HG03457 (cell line): Measurements from ENCODE around the gene DIP2C.
"Not testable (repeated sequence)": the region's sequence is repeated elsewhere in the genome, so short reads cannot be mapped to it uniquely, and the experiment has no call there.

Experiments
- ATAC-seq: cut with Tn5 transposase; IDR thresholded peaks from one replicate; pipeline ENCODE4 v1.9.1; 2021; ENCODE audit warnings: moderate number of reproducible peaks; ENCODE audit not compliant: unreplicated experiment

The DIP2C gene

DNA sequence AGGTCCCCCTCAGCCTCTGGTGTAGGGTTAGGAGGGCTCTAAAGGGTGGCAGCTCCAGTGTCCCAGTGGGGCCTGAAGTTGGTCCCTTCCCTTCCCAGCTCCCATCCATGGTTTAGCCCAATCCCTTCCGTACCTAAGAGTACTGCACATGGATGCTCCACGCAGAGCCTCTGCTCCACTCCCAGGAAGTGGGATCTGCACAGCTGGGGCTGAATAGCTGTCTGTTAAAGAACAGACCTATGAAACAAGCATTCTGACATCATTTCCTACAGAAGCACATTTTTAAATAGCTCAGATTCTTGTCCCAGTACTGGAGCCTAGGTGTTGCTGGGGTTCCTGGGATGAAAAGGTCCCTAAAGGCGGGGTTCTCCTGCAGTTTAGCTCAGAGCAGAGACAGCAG lies 418.3 kb downstream of the DIP2C start:
- no peak for ATAC-seq

DNA sequence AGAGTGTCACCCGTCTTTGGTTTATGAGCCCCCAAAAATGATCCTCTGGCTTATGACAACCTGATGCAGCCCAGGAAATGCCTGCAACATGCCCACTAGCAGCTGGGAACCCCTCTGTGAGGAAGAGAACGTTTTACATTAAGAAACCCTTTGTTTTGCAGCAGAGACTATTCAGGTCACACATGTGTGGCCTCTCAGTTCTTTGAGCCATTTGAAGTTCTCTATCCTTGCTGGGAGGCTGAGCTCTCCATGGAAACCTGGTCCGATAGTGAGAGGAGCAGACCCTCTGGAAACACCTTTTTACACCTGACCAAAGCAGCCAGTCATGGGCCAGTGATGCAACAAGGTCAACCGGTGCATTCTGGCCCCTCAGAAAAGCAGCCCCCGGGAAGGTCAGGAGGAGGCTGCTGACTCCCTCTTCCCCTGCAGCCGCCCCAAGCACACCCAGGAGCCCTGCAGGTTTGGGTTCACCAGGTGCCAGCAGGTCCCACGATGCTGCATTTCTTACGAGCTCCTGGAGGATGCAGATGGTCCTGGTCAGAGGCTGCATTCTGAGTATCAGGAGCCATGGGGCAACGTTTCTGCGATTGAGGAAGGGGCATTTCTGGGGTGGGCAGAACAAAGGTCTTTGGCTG lies 419.9 kb downstream of the DIP2C start:
- no peak for ATAC-seq

DNA sequence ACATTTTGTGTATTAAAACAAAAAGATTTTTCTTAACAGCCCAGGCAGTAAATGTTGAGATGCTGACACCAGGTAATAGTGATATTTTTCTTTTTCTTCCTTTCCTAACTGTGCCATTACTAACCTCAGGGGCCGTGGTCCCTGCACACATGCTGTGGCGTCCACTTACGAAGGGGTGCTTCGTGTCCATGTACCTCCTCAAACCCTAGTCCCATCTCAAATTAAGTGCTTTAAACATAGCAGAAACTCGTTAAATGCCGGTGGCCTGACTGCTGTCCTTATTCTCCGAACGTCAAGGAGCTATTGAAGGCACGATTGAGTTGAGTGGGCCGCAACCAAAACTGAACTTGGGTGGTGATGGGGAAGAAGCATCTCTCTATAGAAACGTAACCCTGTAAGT lies 421.8 kb downstream of the DIP2C start:
- ATAC-seq: no peak

DNA sequence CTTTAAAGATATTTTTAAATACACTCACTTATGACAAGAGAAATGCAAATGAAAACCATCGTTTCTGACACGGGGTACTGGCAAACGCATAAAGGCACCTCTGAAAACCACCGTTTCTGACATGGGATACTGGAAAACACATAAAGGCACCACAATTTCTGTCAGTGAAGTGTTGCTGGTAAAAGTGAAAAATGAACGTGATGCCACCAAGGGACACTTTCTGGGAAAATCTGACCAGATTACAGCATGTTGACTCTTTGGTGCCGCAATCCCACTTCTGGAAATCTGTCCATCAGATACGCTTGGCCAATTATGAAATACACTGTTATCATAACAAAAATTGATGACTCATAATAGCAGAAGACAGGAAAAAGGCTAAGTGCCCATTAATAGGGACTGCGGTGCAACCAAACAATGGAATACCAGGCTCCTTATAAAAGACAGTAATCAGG lies 422.5 kb downstream of the DIP2C start:
- no peak for ATAC-seq

DNA sequence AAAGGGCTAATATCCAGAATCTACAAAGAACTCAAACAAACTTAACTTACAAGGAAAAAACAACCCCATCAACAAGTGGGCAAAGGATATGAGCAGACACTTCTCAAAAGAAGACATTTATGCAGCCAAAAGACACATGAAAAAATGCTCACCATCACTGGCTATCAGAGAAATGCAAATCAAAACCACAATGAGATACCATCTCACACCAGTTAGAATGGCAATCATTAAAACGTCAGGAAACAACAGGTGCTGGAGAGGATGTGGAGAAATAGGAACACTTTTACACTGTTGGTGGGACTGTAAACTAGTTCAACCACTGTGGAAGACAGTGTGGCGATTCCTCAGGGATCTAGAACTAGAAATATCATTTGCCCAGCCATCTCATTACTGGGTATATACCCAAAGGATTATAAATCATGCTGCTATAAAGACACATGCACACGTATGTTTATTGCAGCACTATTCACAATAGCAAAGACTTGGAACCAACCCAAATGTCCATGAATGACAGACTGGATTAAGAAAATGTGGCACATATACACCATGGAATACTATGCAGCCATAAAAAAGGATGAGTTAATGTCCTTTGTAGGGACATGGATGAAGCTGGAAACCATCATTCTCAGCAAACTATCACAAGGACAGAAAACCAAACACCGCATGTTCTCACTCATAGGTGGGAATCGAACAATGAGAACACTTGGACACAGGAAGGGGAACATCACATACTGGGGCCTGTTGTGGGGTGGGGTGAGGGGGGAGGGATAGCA lies 423.5 kb downstream of the DIP2C start:
- not testable (repeated sequence) for ATAC-seq

DNA sequence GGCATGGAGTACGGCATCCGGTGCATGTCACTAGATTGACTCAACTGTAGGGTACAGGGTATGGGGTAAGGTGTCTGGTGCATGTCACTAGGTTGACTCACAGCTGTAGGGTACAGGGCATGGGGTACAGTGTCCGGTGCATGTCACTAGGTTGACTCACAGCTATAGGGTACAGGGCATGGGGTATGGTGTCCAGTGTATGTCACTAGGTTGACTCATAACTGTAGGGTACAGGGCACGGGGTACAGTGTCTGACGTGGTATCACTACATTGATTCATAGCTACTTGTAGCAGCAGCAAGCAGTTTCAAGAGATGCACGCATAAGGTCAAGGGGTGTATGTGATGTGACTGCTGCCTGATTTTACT lies 424.4 kb downstream of the DIP2C start:
- ATAC-seq: not testable (repeated sequence)

DNA sequence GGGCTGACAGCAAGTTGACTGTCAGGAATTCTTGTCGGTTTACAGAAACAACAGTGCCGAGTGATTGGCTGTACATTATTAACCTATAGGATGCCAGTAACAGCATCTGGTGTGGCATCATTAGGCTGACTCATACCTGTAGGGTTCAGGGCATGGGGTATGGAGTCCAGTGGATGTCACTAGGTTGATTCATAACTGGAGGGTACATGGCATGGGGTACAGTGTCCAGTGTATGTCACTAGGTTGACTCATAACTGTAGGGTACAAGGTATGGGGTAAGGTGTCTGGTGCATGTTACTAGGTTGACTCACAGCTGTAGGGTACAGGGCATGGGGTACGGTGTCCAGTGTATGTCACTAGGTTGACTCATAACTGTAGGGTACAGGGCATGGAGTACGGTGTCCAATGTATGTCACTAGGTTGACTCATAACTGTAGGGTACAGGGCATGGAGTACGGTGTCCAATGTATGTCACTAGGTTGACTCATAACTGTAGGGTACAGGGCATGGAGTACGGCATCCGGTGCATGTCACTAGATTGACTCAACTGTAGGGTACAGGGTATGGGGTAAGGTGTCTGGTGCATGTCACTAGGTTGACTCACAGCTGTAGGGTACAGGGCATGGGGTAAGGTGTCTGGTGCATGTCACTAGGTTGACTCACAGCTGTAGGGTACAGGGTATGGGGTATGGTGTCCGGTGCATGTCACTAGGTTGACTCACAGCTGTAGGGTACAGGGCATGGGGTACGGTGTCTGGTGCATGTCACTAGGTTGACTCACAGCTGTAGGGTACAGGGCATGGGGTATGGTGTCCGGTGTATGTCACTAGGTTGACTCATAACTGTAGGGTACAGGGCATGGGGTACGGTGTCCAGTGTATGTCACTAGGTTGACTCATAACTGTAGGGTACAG lies 425.1 kb downstream of the DIP2C start:
- not testable (repeated sequence) for ATAC-seq

DNA sequence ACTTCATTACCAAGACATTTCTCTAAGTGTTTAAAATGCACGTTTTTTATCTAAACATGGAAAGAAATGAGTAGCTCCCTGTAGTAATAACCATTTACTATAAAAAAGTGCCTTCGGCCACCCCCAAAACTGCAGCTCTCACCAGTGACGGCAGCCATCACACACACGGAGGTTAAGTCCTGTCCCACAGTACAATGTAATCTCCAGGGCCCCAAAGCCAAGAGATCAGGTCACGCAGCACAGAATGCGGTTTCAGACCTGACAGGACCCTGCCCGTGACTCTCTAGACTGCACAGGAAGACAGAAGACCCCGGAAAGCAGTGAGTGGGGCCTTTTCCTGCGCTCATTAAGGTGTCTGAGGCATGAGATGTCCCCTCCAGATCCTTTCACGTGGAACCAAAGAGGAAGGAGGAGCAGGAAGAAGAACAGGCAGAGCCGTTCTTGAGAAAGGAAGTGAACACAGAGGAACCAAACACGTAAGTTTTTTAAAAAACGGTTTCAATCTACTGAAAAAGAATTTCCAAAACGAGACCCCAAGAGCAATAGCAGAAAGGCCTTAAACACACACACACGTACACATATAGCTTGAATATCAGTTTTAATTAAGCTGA lies 428.5 kb downstream of the DIP2C start:
- ATAC-seq: no peak

DNA sequence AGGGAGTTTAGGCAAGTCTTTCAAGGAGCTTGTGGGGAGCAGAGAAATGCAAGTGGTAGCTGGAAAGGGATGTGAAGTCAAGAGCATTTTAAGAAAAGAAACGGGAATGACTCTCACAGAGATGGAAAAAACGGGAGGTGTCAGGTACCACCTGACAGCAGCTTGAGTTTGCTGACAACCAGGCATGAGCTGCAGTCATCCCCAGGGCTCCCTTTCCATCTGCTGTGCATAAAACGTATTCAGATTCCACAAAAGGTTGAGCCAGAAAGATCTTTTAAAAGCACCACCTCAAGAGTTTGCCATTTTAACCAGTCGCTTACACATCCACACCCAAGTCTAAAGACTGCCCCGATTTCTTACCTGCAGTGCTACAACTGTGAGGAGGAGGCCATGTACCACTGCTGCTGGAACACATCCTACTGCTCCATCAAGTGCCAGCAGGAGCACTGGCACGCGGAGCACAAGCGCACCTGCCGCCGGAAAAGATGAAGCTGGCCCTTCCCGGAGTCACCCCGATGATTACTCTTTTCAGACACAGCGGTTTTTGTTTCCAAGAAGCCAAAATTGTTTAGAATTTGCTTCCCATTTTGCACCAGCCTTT lies 437.4 kb downstream of the DIP2C start:
- ATAC-seq: no peak

DNA sequence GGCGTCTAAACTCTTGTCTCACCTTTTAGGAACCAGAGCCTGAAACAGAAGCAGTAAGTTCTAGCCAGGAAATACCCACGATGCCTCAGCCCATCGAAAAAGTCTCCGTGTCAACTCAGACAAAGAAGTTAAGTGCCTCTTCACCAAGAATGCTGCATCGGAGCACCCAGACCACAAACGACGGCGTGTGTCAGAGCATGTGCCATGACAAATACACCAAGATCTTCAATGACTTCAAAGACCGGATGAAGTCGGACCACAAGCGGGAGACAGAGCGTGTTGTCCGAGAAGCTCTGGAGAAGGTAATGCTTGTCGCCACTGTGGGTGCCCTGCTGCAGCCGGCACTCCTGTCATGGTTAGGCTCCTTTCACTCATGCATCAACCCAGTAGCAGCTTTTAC lies 441.2 kb downstream of the DIP2C start:
- ATAC-seq: no peak

DNA sequence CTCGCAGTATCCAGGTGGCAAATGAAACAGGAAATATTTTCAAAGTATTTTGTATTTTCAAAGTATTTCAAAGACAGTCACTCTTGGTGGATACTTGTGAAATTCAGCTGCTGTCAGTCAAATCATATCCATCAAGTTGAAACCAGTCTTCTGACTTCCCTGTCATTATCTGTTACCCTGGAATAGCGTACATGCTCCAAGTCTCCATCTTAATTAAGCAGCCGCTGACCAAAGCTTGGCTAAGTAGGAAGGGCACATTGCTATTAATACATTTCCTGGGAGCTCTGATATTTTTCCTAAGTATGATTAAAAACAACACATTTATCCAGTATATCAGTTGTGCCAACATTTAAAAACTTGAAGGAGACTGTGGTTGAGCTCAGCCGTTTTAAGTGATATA lies 442.0 kb downstream of the DIP2C start:
- ATAC-seq: no peak

DNA sequence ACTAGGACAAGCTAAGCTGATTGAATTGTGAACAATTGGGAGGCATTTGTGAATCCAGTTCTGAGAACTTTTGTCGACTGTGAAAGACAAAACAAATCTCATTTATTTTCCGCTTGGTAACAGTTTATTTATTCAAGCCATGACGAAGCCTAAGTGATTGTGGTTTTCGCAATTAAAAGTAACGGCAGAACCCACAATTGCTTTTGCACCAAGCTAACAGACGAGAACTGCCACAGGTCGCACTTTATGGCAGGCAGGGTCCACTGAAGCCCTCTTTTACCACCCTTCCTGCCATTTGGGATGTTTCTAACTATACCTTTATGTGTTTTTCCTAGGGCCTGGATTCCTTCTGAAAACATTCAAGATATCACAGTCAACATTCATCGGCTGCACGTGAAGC lies 443.0 kb downstream of the DIP2C start:
- ATAC-seq: no peak

DNA sequence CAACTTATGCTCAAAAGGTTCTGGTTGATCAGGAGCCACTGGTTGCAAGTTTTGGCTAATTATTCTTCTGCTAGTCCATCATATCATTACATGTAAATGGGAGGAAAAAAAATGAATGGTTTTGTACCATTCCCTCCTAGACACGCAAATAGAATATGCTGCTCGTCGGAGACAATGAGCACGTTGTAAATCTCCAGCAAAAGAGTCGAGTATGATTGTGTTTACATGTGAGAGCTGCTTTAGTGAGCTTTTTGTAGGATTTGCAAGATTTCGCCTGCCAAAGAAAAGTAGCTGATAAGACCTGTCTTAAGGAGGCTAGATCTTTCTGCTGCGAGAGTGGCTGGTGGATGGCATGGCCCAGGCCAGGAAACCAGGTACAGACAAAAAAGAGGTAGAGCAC lies 445.2 kb downstream of the DIP2C start:
- no peak for ATAC-seq

DNA sequence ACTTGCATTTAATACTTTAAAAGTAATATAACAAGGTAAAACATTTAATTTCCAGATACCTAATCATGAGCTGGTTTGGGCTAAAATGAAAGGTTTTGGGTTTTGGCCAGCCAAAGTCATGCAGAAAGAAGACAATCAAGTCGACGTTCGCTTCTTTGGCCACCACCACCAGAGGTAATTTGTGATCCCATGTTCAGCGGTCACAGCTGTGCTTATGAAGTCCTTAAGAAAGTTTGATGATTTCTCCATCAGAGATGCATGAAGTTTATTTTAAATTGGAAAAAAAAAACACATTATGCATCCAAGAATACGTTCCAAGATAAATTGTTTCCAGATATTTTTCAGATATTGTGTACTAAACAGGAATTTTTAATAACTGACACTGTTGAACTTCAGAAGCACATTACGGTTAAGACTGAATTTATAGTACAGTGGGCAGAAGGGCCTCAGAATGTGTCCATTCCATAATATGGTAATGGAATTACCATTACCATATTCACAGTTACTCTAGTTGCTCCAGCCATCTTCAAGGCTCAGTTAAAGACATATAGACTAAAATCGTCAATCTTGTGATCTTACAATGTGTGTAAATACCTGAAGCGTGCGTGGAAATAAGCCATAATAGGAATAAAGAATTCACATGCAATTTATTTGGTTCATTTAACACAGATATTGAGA lies 447.4 kb downstream of the DIP2C start:
- no peak for ATAC-seq

DNA sequence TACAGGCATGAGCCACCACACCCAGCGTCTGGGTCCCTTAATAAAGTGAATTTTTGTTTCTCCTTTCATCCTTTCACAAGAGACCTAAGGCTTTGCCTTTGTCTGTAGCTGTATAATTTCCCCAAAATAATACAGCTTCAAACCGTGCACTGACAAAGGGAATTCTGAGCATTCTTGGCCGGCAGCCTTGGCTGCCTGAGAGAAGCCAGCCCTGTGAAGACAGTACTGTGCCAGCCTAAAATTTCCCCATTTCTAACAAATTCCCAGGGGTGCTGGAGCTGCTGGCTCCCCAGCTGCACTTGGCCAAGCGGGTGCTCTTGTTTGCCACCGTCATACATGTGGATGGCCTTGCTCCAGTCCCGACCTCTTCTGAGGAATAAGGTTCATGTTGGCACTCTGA lies 448.0 kb downstream of the DIP2C start:
- no peak for ATAC-seq

DNA sequence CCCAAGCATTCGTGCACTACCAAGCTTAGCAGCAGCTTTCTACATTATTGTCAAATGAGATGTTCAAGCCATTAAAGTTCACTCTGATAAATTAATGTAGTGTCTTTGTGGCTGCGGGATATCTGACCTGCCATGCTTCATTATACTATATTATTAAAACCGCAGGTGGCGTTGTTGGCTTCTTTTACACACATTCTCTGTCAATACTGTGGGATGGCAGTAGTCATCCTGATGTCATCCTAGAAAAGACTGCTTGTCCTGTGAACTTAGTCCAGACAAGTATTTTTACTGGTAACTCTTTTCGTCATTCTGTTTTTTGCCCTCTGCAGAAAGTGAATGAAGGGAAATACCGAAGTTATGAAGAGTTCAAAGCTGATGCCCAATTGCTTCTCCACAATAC lies 450.4 kb downstream of the DIP2C start:
- ATAC-seq: no peak

DNA sequence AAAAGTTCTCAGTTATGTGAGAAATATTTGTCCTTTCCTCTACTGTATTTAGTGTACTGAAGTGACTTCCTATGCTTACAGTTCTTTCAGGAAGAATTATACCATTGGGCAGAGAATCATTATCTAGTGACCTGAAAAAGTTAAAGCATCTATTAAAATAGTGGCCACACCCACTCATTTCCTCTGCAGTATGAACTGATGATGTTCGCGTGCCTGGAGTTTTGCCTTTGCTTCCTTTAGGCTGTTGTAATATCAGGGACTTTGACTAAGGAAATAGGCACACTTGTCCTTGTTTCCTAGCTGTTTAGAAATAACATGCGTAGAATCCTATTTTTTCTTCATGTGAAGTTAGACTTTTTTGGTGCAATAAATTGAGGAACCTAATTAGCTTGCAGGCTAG lies 453.6 kb downstream of the DIP2C start:
- no peak for ATAC-seq

DNA sequence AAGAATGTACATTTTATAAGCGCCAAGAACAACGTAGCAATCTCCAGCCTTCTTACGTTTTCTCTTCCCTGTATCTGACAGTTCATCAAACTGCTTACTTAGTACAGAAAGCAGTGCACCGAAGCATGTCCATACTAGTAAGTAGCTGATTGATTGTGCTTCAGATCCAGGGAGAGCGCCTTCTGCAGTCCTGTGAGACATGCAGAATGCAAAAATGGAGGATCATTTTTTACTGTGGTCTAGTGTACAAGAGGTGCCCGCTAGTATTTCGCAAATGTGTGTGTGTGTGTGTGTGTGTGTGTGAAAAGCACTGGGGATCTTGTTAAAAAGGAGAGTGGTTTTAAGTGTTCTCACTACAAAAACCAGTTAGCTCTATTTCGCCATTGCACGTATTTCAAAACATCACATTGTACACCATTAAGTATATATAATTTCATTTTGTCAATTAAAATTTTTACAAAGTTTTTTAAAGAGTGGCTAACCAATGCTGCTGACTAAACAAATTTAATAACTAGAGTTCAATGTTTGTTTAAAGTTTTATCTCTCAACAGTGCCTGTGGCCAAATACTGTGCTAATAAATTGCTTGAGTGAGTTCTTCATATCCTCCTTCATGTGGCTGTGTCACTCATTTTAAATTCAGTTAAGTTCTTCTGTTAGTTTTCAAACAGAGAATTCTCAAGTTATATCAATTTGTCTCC lies 454.6 kb downstream of the DIP2C start:
- ATAC-seq: no peak

DNA sequence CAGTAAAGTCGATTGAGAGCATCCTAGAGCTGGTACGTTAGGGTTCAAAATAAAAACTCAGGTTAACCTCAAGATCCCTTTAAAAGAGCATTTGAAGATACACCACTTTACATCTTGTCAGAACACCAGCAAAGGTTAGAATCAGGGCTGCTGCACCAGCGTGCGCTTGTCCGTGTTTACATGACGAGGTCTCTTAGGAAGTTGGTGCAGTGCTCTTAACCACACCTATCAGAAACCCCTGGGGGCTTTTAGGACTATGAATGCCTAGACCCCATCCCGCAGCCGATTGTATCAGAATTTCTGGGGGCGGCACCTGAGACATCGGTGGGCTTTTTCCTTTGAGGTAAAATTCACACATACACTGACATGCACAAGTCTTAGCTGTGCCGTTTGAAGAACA lies 456.6 kb downstream of the DIP2C start:
- ATAC-seq: no peak

DNA sequence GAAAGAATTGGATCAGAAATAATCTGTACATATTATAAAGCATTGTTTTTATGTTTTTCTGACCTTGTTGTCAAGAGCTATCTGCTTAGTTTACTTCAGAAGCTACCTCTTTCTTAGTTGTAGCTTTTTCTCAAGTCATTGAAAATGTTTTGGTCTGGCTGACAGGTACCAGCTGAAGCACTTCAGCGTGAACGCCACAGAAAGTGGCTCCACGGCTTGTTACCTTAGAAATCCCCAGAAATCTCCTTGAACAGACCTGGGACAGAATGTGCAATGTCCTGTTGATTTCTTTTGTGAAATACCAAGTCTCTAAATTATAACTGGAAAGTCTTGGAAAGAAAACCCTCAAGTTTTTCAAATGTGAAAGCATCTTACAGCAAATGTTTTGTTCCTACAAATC lies 457.4 kb downstream of the DIP2C start:
- ATAC-seq: no peak
